Measurements from ENCODE around the gene GLB1L2. TPM values are rescaled to one million over a fixed set of nuclear protein-coding genes. Genes with fewer than 3 reads are reported as not detected.

Gene GLB1L2
- total and polyA plus RNA-seq, 2 experiments from 2014 or later = 3.3 to 12.3 TPM

DNA sequence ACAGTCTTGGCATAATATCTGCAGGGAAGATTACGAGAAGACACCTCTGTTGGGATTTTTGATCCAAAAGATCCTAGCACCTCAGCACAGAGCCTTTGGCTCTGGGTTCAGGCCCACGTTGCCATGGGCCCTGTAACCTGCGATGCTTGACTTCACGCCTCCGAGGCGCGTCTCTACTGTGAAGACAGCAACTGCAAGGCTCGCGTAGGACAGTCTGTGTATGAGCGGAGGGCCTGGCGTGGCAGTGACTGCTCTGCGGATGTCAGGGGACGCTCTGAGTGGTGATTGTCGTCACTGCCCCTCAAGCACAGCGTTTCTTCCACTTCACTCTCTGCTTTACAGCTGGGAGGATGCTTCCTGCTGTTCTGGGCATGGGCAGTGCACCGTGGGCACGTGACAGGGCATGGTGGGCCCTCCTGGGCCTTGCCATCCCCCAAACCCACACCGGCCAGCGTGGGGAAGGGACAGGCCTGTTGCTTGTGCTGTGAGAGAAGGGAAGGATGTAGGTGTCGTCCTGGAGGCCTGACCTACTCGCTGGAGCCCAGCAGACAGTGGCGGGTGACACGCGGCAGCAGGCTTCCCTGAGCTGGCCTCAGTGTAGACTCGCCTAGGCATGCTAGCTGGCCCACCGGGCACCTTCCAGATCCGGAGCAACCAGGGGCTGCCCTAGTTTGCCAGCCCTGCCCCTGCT, 26.5 kb downstream of the GLB1L2 start:
- Histone ChIP-seq H4K20me1 (replicated peaks; ENCODE audit: insufficient read depth) (no peaks in the 10 kb centered on the region), H2AFZ (no peak overlapping the region), H3K4me2 (no peak overlapping the region), H3K36me3 (ENCODE audit: insufficient read depth) (no peaks in the 10 kb centered on the region), H3K9me2 (ENCODE audit: insufficient read depth) (no peaks in the 10 kb centered on the region), H3K27me3 (ENCODE audit: insufficient read depth) (0 out of 2 replicates have a peak, but pooled peaks cover 3% of the 10 kb centered on the region), H3K27ac (ENCODE audit: low read depth) (no peak overlapping the region), H3K79me2 (replicated peaks; ENCODE audit: insufficient read depth) (no peaks in the 10 kb centered on the region), H3F3A (replicated peaks; ENCODE audit: low read depth) (no peaks in the 10 kb centered on the region; the same call in 1 of the 2 replicates), H3K4me3 (no peak overlapping the region), H3K4me1 (ENCODE audit: insufficient read depth) (no peaks in the 10 kb centered on the region)
- TF ChIP-seq JUNB (IDR thresholded peaks at IDR 0.05; ENCODE audit: unreplicated experiment) (no peak), STAT1 (IDR thresholded peaks at IDR 0.05; ENCODE audit: unreplicated experiment) (no peak), POLR2AphosphoS5 (IDR thresholded peaks at IDR 0.05; ENCODE audit: low read depth) (no peak), ZNF114 (CRISPR knock-in tag; IDR thresholded peaks at IDR 0.05) (no peak), NANOG (IDR thresholded peaks at IDR 0.05; ENCODE audit: borderline replicate concordance) (no peak), CREB1 (CRISPR knock-in tag; IDR thresholded peaks at IDR 0.05; ENCODE audit: low read depth) (no peak), ZNF331 (CRISPR knock-in tag; IDR thresholded peaks at IDR 0.05; ENCODE audit: low read depth) (no peak), EZH2phosphoT487 (IDR thresholded peaks at IDR 0.05; ENCODE audit: unreplicated experiment) (no peak)
- TF ChIP-seq, protein P1, sequence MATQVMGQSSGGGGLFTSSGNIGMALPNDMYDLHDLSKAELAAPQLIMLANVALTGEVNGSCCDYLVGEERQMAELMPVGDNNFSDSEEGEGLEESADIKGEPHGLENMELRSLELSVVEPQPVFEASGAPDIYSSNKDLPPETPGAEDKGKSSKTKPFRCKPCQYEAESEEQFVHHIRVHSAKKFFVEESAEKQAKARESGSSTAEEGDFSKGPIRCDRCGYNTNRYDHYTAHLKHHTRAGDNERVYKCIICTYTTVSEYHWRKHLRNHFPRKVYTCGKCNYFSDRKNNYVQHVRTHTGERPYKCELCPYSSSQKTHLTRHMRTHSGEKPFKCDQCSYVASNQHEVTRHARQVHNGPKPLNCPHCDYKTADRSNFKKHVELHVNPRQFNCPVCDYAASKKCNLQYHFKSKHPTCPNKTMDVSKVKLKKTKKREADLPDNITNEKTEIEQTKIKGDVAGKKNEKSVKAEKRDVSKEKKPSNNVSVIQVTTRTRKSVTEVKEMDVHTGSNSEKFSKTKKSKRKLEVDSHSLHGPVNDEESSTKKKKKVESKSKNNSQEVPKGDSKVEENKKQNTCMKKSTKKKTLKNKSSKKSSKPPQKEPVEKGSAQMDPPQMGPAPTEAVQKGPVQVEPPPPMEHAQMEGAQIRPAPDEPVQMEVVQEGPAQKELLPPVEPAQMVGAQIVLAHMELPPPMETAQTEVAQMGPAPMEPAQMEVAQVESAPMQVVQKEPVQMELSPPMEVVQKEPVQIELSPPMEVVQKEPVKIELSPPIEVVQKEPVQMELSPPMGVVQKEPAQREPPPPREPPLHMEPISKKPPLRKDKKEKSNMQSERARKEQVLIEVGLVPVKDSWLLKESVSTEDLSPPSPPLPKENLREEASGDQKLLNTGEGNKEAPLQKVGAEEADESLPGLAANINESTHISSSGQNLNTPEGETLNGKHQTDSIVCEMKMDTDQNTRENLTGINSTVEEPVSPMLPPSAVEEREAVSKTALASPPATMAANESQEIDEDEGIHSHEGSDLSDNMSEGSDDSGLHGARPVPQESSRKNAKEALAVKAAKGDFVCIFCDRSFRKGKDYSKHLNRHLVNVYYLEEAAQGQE (IDR thresholded peaks at IDR 0.05; ENCODE audit: unreplicated experiment) = no peak
- TF ChIP-seq, protein P2, sequence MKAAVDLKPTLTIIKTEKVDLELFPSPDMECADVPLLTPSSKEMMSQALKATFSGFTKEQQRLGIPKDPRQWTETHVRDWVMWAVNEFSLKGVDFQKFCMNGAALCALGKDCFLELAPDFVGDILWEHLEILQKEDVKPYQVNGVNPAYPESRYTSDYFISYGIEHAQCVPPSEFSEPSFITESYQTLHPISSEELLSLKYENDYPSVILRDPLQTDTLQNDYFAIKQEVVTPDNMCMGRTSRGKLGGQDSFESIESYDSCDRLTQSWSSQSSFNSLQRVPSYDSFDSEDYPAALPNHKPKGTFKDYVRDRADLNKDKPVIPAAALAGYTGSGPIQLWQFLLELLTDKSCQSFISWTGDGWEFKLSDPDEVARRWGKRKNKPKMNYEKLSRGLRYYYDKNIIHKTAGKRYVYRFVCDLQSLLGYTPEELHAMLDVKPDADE (IDR thresholded peaks at IDR 0.05) = no peak
- TF ChIP-seq, protein P3, sequence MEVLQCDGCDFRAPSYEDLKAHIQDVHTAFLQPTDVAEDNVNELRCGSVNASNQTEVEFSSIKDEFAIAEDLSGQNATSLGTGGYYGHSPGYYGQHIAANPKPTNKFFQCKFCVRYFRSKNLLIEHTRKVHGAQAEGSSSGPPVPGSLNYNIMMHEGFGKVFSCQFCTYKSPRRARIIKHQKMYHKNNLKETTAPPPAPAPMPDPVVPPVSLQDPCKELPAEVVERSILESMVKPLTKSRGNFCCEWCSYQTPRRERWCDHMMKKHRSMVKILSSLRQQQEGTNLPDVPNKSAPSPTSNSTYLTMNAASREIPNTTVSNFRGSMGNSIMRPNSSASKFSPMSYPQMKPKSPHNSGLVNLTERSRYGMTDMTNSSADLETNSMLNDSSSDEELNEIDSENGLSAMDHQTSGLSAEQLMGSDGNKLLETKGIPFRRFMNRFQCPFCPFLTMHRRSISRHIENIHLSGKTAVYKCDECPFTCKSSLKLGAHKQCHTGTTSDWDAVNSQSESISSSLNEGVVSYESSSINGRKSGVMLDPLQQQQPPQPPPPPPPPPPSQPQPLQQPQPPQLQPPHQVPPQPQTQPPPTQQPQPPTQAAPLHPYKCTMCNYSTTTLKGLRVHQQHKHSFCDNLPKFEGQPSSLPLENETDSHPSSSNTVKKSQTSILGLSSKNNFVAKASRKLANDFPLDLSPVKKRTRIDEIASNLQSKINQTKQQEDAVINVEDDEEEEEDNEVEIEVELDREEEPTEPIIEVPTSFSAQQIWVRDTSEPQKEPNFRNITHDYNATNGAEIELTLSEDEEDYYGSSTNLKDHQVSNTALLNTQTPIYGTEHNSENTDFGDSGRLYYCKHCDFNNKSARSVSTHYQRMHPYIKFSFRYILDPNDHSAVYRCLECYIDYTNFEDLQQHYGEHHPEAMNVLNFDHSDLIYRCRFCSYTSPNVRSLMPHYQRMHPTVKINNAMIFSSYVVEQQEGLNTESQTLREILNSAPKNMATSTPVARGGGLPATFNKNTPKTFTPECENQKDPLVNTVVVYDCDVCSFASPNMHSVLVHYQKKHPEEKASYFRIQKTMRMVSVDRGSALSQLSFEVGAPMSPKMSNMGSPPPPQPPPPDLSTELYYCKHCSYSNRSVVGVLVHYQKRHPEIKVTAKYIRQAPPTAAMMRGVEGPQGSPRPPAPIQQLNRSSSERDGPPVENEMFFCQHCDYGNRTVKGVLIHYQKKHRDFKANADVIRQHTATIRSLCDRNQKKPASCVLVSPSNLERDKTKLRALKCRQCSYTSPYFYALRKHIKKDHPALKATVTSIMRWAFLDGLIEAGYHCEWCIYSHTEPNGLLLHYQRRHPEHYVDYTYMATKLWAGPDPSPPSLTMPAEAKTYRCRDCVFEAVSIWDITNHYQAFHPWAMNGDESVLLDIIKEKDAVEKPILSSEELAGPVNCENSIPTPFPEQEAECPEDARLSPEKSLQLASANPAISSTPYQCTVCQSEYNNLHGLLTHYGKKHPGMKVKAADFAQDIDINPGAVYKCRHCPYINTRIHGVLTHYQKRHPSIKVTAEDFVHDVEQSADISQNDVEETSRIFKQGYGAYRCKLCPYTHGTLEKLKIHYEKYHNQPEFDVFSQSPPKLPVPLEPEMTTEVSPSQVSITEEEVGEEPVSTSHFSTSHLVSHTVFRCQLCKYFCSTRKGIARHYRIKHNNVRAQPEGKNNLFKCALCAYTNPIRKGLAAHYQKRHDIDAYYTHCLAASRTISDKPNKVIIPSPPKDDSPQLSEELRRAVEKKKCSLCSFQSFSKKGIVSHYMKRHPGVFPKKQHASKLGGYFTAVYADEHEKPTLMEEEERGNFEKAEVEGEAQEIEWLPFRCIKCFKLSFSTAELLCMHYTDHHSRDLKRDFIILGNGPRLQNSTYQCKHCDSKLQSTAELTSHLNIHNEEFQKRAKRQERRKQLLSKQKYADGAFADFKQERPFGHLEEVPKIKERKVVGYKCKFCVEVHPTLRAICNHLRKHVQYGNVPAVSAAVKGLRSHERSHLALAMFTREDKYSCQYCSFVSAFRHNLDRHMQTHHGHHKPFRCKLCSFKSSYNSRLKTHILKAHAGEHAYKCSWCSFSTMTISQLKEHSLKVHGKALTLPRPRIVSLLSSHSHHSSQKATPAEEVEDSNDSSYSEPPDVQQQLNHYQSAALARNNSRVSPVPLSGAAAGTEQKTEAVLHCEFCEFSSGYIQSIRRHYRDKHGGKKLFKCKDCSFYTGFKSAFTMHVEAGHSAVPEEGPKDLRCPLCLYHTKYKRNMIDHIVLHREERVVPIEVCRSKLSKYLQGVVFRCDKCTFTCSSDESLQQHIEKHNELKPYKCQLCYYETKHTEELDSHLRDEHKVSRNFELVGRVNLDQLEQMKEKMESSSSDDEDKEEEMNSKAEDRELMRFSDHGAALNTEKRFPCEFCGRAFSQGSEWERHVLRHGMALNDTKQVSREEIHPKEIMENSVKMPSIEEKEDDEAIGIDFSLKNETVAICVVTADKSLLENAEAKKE (CRISPR knock-in tag; IDR thresholded peaks at IDR 0.05) = no peak
- H3K27me3 Mint-ChIP-seq (ENCODE audit: insufficient read depth, low read depth, poor library complexity) = peaks cover 15% of the 10 kb centered on the region
- no peak overlapping the region for H3K4me3 Mint-ChIP-seq
- peaks cover 3% of the 10 kb centered on the region; the same call in 2 of the 3 replicates for H3K36me3 Mint-ChIP-seq (ENCODE audit: low read depth)
- H3K27ac Mint-ChIP-seq = no peak overlapping the region
- no peak for ATAC-seq
- peaks cover 4% of the 10 kb centered on the region; the same call in 1 of the 3 replicates for H3K9me3 Mint-ChIP-seq
- peaks cover 9% of the 10 kb centered on the region for H3K4me1 Mint-ChIP-seq
- no peak for DNase-seq (ENCODE audit: low spot score)

Data from GM23338 (cell line).